Heart left ventricle (tissue), 16 donors: ENCODE measurements around the gene LINGO1. TPM values are rescaled to one million over a fixed set of nuclear protein-coding genes. Genes with fewer than 3 reads are reported as not detected.
A peak's percentile ranks its signal among the peaks of the same experiment; 100 is the strongest.

Experiments used
- ATAC-seq, 4 donors: fragments of 200-7000 bp; cut with Tn5 transposase; one replicate each; pipeline ENCODE4 v1.9.1; 2020 to 2022; ENCODE audit warnings: moderate library complexity in 4 of 4, mild to moderate bottlenecking in 3 of 4, moderate number of reproducible peaks in 1 of 4
- DNase-seq, 5 donors: peaks; one replicate each; pipeline ENCODE4 v3.0.0-alpha.2; 2020
- H3K27ac ChIP-seq, 12 donors: fragments of 200-600 bp; sonication (generic) in 4 of 12; one replicate each; pipeline versions ENCODE4 v1.5.0 to v1.8.0; 2016 to 2022; ENCODE audit warnings: mild to moderate bottlenecking in 2 of 12
- H3K27me3 ChIP-seq, 9 donors: fragments of 200-600 bp; sonication (generic) in 2 of 9; one replicate each; pipeline versions ENCODE4 v1.5.1 to v1.8.0; 2016 to 2022; ENCODE audit warnings: mild to moderate bottlenecking in 3 of 9
- H3K36me3 ChIP-seq, 9 donors: fragments of 200-600 bp; sonication (generic) in 2 of 9; one replicate each; pipeline versions ENCODE4 v1.5.0 to v1.8.0; 2018 to 2022; ENCODE audit warnings: mild to moderate bottlenecking in 2 of 9
- H3K4me1 ChIP-seq, 12 donors: fragments of 200-600 bp; sonication (generic) in 4 of 12; one replicate each; pipeline versions ENCODE4 v1.5.0 to v1.8.0; 2016 to 2022; ENCODE audit warnings: mild to moderate bottlenecking in 3 of 12
- H3K4me3 ChIP-seq, 12 donors: fragments of 200-600 bp; sonication (generic) in 4 of 12; one replicate each; pipeline versions ENCODE4 v1.5.0 to v1.8.0; 2017 to 2022; ENCODE audit warnings: mild to moderate bottlenecking in 9 of 12, moderate library complexity in 4 of 12
- H3K9me3 ChIP-seq, 12 donors: fragments of 200-600 bp; sonication (generic) in 4 of 12; one replicate each; pipeline versions ENCODE4 v1.5.0 to v1.8.0; 2016 to 2022; ENCODE audit warnings: mild to moderate bottlenecking in 1 of 12
- CTCF ChIP-seq, 12 donors: fragments of 200-600 bp; sonication (generic) in 4 of 12; IDR thresholded peaks; one replicate each; pipeline versions ENCODE4 v1.5.0 to v1.8.0; 2018 to 2022; ENCODE audit warnings: antibody characterized with exemption in 12 of 12, mild to moderate bottlenecking in 5 of 12
- POLR2A ChIP-seq, 2 donors: fragments of 450-650 bp; IDR thresholded peaks; one replicate each; pipeline ENCODE4 v1.6.1; 2017; ENCODE audit warnings: antibody characterized with exemption in 2 of 2, mild to moderate bottlenecking in 2 of 2, moderate library complexity in 2 of 2
- WGBS, 4 donors: extraction: QIAGEN DNeasy Blood & Tissue Kit in 2 of 4; methylation state at CpG; one replicate each; pipeline versions ENCODE4 v1.1.5 to v1.1.7; 2013 to 2018; 5-methylcytosine and 5-hydroxymethylcytosine counted together
- intact Hi-C, 10 donors: fragments of 100-400 bp; cut with DNase I; formaldehyde crosslinking; loops; one replicate each; pipeline versions ENCODE4 v1.11.1 to v1.14.2; 2022
- polyA plus RNA-seq, 2 donors: library from polyadenylated mRNA; stranded (reverse); fragments of 200-250 nt; gene quantifications; one replicate each; pipeline ENCODE4 v1.2.3, GENCODE V29; 2013
- total RNA-seq, 9 donors: library from RNA; depleted of rRNA in 2 of 9; stranded (reverse); fragments of >200 nt in 2 of 9; fragmentation: NEBNext Ultra II Directional in 3 of 9; extraction: Animal tissue kit (Norgen Biotek cat#: 25700) in 3 of 9; gene quantifications; one replicate each; pipeline versions ENCODE4 v1.1.0 to v1.2.4, GENCODE V29; 2016 to 2023
- donor health status: ischemic (EF 13 %, LVEDD 7.1; RV severe dilation, severe dysfunction).
- donor health status: healthy with polysubstance abuse.
- donor health status: DM: no; HTN: yes; CAD: no.
- donor health status: DM: no; HTN: no; CAD: no.
- donor health status: ischemic (EF 25% LVEDD 6.9; RV normal size, moderate dysfunction).
- donor health status: ischemic (EF 25% LVEDD 5.7; RV mildly dilated, moderate dysfunction).
- donor health status: healthy.
- donor health status: DM: yes; HTN: yes; CAD: no.
- donor health status: ischemic (EF 35%, LVEDD 5.7; RV mildly dilated, moderate dysfunction).
- donor health status: nonischemic (EF 11% LVEDD 7.7; RV severe dilation, severe dysfunction).
- donor health status: DM: yes; HTN: yes; CAD: no.
- donor health status: PGD.
- donor health status: ischemic (EF 29% LVEDD 5.4; RV normal size, mild dysfunction).
- donor health status: nonischemic (EF 23%, LVEDD 6.1; RV moderate dilation, normal function).

LINGO1 gene
- total and polyA plus RNA-seq, 11 donors, result 0.49 to 4.0 (median 1.7) TPM

- H3K4me1 ChIP-seq, result peaks cover 0 to 16% (median 1%) of the 10 kb centered on the region in 12 donors
- H3K36me3 ChIP-seq, result no peaks in the 10 kb centered on the region
- peak in 1 of 5 donors; percentile 19 for DNase-seq
- H3K27me3 ChIP-seq, result no peaks in the 10 kb centered on the region
- intact Hi-C loops, result no loop called here
- H3K9me3 ChIP-seq, result no peaks in the 10 kb centered on the region
- H3K4me3 ChIP-seq, result no peak overlapping the region
- H3K27ac ChIP-seq, result no peak overlapping the region
- no peak for TF ChIP-seq POLR2A (IDR thresholded peaks at IDR 0.05)
- TF ChIP-seq CTCF (IDR thresholded peaks at IDR 0.05), result no peak
- 92 to 98% (median 97%) methylated on average over 12 to 13 of the region's 13 CpGs for WGBS, 4 donors
- ATAC-seq, result no peak
These were observed 53.1 kb downstream of the LINGO1 start for GRCh38 chr15:77579498-77580188.

- ATAC-seq, result no peak
- peak in 1 of 5 donors; percentile 21 for DNase-seq
- WGBS, 4 donors, result 80 to 88% (median 84%) methylated on average over 14 to 15 of the region's 15 CpGs
- no peaks in the 10 kb centered on the region for H3K27me3 ChIP-seq
- no peaks in the 10 kb centered on the region for H3K36me3 ChIP-seq
- H3K27ac ChIP-seq, result no peak overlapping the region
- intact Hi-C loops, result no loop called here
- H3K9me3 ChIP-seq, result no peaks in the 10 kb centered on the region
- peaks cover 0 to 16% (median 1%) of the 10 kb centered on the region in 12 donors for H3K4me1 ChIP-seq
- H3K4me3 ChIP-seq, result no peak overlapping the region
- no peak for TF ChIP-seq POLR2A (IDR thresholded peaks at IDR 0.05)
- TF ChIP-seq CTCF (IDR thresholded peaks at IDR 0.05), result no peak
These were observed 53.9 kb downstream of the LINGO1 start for GRCh38 chr15:77578641-77579372.

- Histone ChIP-seq H3K4me1 (peaks cover 0 to 12% (median under 1%) of the 10 kb centered on the region in 12 donors), H3K4me3 (no peak overlapping the region), H3K27ac (no peak overlapping the region), H3K27me3 (no peaks in the 10 kb centered on the region), H3K9me3 (no peaks in the 10 kb centered on the region), H3K36me3 (no peaks in the 10 kb centered on the region)
- 45 to 74% (median 52%) methylated on average over 5 to 9 of the region's 9 CpGs for WGBS, 4 donors
- peak in 1 of 5 donors; percentile 26 for DNase-seq
- TF ChIP-seq POLR2A (IDR thresholded peaks at IDR 0.05) (no peak), CTCF (IDR thresholded peaks at IDR 0.05) (no peak)
- ATAC-seq, result peak in 2 of 4 donors; percentile 18 to 24
- intact Hi-C loops, result no loop called here
These were observed 55.3 kb downstream of the LINGO1 start for GRCh38 chr15:77577366-77577950.

GRCh38 chr15:77576538-77576937, 56.2 kb downstream of the LINGO1 start:
- TF ChIP-seq CTCF (IDR thresholded peaks at IDR 0.05), result no peak
- no peak for TF ChIP-seq POLR2A (IDR thresholded peaks at IDR 0.05)
- Histone ChIP-seq H3K9me3 (no peaks in the 10 kb centered on the region), H3K4me1 (peaks cover 0 to 8% (median 0%) of the 10 kb centered on the region in 12 donors), H3K27me3 (no peaks in the 10 kb centered on the region), H3K27ac (no peak overlapping the region), H3K36me3 (no peaks in the 10 kb centered on the region), H3K4me3 (no peak overlapping the region)
- DNase-seq (no peak), ATAC-seq (no peak)
- intact Hi-C loops, result no loop called here
- 90 to 100% (median 96%) methylated on average over 1 of the region's 1 CpG for whole genome bisulfite sequencing, 4 donors
